Left ventricle myocardium inferior (tissue), 1 donor: ENCODE results near the gene SLIT3. TPM values are rescaled to one million over a fixed set of nuclear protein-coding genes. Genes with fewer than 3 reads are reported as not detected.
A peak's percentile ranks its signal among the peaks of the same experiment; 100 is the strongest.

Experiments used
- DNase-seq: peaks from one replicate; pipeline ENCODE4 v3.0.0-alpha.2; 2020
- H3K27ac ChIP-seq: fragments of 200-600 bp; replicated peaks from 2 replicates; pipeline ENCODE4 v1.8.0; 2021
- H3K27me3 ChIP-seq: fragments of 200-600 bp; 2 replicates; pipeline ENCODE4 v1.8.0; 2021; ENCODE audit warnings: low read depth
- H3K36me3 ChIP-seq: fragments of 200-600 bp; 2 replicates; pipeline ENCODE4 v1.8.0; 2021
- H3K4me1 ChIP-seq: fragments of 200-600 bp; 2 replicates; pipeline ENCODE4 v1.8.0; 2021
- H3K4me3 ChIP-seq: fragments of 200-600 bp; 2 replicates; pipeline ENCODE4 v1.8.0; 2021; ENCODE audit warnings: mild to moderate bottlenecking, moderate library complexity
- H3K9me3 ChIP-seq: fragments of 200-600 bp; replicated peaks from 2 replicates; pipeline ENCODE4 v1.8.0; 2021
- intact Hi-C: fragments of 100-400 bp; cut with micrococcal nuclease; formaldehyde crosslinking; loops from one replicate; pipeline ENCODE4 v1.11.0; 2022
- total RNA-seq: library from RNA; stranded (reverse); fragmentation: NEBNext Ultra II Directional; extraction: Animal tissue kit (Norgen Biotek cat#: 25700); gene quantifications from one replicate; pipeline ENCODE4 v1.2.1, GENCODE V29; 2021
- TF ChIP-seq, protein P1 (sequence below): fragments of 200-600 bp; IDR thresholded peaks from 2 replicates; pipeline ENCODE4 v1.8.0; 2021; ENCODE audit warnings: antibody characterized with exemption, mild to moderate bottlenecking, borderline replicate concordance
- donor health status: DM: no; HTN: yes; CAD: no; lungs with severe emphysema.

The SLIT3 gene
- total RNA-seq, 1 donor from 2014 or later: 22.7 TPM

DNA sequence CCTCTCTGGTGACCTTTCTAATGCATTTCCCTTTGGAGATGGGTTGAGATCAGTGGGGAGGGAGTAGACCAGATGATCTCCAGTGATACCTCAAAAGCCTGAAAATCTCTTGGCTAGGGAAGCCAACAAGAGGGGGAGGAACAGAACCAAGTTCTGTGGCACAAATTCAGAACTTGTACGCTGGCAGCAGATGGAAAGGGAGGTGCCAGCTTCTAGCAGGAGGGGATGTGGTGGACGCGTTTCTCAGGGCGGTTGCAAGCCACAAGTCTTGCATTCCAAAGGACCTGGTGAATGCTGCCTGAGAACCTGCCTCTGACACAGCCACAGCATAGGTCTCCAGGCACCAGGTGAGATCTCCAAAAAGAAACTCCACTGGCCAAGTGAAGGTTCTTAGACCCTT, 13.4 kb downstream of the SLIT3 start:
- Histone ChIP-seq H3K9me3 (peaks cover 11% of the 10 kb centered on the region), H3K27ac (peak overlapping the region; percentile 70), H3K27me3 (no peaks in the 10 kb centered on the region), H3K36me3 (no peaks in the 10 kb centered on the region), H3K4me3 (no peak overlapping the region), H3K4me1 (peaks cover 19% of the 10 kb centered on the region)
- intact Hi-C loops: no loop called here
- no peak for DNase-seq
- TF ChIP-seq, protein P1, sequence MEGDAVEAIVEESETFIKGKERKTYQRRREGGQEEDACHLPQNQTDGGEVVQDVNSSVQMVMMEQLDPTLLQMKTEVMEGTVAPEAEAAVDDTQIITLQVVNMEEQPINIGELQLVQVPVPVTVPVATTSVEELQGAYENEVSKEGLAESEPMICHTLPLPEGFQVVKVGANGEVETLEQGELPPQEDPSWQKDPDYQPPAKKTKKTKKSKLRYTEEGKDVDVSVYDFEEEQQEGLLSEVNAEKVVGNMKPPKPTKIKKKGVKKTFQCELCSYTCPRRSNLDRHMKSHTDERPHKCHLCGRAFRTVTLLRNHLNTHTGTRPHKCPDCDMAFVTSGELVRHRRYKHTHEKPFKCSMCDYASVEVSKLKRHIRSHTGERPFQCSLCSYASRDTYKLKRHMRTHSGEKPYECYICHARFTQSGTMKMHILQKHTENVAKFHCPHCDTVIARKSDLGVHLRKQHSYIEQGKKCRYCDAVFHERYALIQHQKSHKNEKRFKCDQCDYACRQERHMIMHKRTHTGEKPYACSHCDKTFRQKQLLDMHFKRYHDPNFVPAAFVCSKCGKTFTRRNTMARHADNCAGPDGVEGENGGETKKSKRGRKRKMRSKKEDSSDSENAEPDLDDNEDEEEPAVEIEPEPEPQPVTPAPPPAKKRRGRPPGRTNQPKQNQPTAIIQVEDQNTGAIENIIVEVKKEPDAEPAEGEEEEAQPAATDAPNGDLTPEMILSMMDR: no peak

GRCh38 chr5:169286572-169287300, 14.2 kb downstream of the SLIT3 start:
- intact Hi-C loops: no loop called here
- peak; percentile 38 for DNase-seq
- Histone ChIP-seq H3K4me1 (peaks cover 19% of the 10 kb centered on the region), H3K4me3 (no peak overlapping the region), H3K36me3 (no peaks in the 10 kb centered on the region), H3K9me3 (peaks cover 11% of the 10 kb centered on the region), H3K27ac (peak overlapping the region; percentile 70), H3K27me3 (no peaks in the 10 kb centered on the region)
- TF ChIP-seq, protein P1: no peak

- Histone ChIP-seq H3K4me1 (peaks cover 25% of the 10 kb centered on the region), H3K27me3 (no peaks in the 10 kb centered on the region), H3K27ac (no peak overlapping the region), H3K9me3 (peaks cover 11% of the 10 kb centered on the region), H3K36me3 (no peaks in the 10 kb centered on the region), H3K4me3 (no peak overlapping the region)
- DNase-seq: no peak
- TF ChIP-seq, protein P1: no peak
- intact Hi-C loops: no loop called here
These were observed 17.1 kb downstream of the SLIT3 start for GRCh38 chr5:169283887-169284286.

DNA sequence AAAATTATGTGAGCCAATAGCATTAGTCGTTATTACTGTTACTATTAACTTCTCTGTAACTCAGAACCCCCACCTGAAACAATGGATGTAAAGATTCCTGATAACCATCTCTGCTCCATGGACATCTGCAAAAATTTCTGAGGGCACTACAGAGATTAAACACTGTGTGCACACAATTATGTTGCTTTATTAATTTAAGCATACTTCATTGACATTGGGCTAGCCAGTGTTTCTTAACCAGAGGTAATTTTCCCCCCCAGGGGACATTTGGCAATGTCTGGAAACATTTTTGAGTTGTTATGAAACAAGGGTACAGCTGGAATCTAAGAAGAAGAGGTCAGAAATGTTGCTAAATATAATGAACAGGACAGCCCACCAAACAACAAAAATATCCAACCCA, 19.3 kb downstream of the SLIT3 start:
- Histone ChIP-seq H3K27ac (no peak overlapping the region), H3K9me3 (peaks cover 11% of the 10 kb centered on the region), H3K27me3 (no peaks in the 10 kb centered on the region), H3K4me1 (peaks cover 10% of the 10 kb centered on the region), H3K4me3 (no peak overlapping the region), H3K36me3 (no peaks in the 10 kb centered on the region)
- TF ChIP-seq, protein P1: no peak
- no peak for DNase-seq
- intact Hi-C loops: no loop called here

DNA sequence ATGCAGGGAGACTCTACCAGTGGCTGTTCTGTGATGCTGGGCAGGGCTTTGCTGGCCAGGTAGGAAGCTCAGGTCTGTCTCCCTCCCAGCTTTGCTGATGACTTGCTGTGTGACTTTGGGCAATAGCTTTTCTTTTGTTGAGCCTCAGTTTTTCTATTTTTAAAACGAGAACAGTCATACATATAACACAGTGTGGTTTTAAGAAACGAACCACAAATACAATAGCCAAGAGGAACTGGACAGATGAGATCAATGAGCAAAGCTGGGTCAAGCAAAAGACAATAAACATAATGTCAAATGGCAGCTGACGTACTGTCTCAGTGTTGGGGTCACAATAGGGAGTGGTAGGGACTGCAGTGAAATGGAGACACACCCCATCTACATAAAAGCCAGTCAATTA, 20.2 kb downstream of the SLIT3 start:
- TF ChIP-seq, protein P1: no peak
- H3K4me3 ChIP-seq: no peak overlapping the region
- peaks cover 6% of the 10 kb centered on the region for H3K4me1 ChIP-seq
- intact Hi-C loops: no loop called here
- no peaks in the 10 kb centered on the region for H3K36me3 ChIP-seq
- no peaks in the 10 kb centered on the region for H3K27me3 ChIP-seq
- H3K9me3 ChIP-seq: peaks cover 9% of the 10 kb centered on the region
- H3K27ac ChIP-seq: no peak overlapping the region
- no peak for DNase-seq
